ENCODE measurements around the gene TGFBR3L. TPM values are rescaled to one million over a fixed set of nuclear protein-coding genes. Genes with fewer than 3 reads are reported as not detected.
A peak's percentile ranks its signal among the peaks of the same experiment; 100 is the strongest.

TGFBR3L gene
- polyA plus RNA-seq, 3 donors: not detected

DNA sequence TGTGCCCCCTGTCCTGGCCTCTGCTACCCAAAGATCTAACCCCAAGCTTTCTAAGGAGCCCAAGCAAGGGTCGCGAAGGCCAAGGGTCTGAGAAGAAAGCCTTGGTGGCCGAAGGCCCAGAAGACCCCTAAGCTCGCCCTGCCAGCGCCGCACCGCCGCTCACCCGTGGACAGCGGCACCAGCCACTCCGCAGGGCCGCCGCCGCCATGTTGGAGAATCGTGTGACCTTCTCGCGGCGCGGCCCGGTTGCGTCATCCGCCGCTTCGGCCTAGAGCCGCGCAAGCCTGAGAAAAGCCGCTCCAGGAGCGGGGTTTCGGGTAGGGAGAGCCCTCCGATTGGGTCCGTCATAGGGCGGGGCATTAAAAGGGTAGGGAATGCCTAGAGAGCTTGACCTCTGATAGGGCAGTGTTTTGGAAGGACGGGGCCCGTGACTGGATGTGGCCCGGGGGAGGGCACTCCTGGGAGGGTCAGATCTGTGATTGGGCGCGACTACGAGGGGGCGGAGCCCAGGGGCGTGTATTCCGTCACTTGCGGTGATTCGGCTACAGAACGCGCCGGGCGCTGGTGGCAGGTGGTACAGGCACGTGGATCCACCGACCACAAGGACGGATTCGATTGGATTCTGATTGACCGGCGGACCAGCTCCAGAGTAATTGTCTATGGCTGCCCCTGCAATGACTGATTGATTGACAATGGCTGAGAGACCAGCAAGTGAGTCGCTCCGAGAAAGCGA lies 29.0 kb downstream of the TGFBR3L start, which contains the start of gene TIMM44:
TSS of gene TIMM44 (minus strand) at position 223 of the 733 bp plus-strand sequence. CDS start at position 208, 15 bp downstream.
- peaks cover 23% of the 10 kb centered on the region for H3K79me2 ChIP-seq (ENCODE audit: insufficient read depth, low read length)
- intact Hi-C loops (cut with micrococcal nuclease): loop anchor here (1.0 to 10.0 kb wide), 3 partner anchors 23 to 311 kb away; partner anchors contain the start of gene SNAPC2 (in 1 of the 2)
- peak within 1 kb of the TSS; percentile 93 for H2AFZ ChIP-seq (ENCODE audit: insufficient read depth, low read depth, low read length, poor library complexity, severe bottlenecking)

DNA sequence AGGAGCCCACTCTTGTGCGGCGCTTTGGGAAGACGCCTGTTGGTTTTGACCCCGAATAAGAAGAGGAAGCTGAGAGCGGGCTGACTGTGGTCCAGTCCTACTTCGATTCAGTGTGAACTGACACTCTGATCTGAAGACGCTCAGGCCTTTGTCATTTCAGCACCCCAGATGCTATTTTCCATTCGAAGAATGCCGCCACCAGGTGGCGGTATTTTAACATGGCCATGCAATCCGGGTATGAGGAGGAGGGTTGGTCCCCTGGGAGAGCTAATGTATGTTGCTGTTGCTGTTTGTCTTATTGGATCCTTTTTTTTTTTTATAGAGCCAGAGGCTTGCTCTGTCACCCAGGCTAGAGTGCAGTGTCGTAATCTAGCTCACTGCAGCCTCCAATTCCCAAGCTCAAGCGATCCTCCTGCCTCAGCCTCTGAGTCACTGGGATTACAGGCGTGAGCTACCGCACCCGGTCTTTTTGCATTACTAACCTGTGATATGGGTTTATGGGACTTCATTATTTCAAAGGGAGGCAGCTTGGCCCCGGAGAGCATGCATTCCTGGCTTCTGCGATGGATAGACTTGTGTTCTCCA lies 29.6 kb downstream of the TGFBR3L start:
- WGBS (ENCODE audit: insufficient coverage): 8% methylated on average over 12 of the region's 18 CpGs
- TF ChIP-seq, protein P1, sequence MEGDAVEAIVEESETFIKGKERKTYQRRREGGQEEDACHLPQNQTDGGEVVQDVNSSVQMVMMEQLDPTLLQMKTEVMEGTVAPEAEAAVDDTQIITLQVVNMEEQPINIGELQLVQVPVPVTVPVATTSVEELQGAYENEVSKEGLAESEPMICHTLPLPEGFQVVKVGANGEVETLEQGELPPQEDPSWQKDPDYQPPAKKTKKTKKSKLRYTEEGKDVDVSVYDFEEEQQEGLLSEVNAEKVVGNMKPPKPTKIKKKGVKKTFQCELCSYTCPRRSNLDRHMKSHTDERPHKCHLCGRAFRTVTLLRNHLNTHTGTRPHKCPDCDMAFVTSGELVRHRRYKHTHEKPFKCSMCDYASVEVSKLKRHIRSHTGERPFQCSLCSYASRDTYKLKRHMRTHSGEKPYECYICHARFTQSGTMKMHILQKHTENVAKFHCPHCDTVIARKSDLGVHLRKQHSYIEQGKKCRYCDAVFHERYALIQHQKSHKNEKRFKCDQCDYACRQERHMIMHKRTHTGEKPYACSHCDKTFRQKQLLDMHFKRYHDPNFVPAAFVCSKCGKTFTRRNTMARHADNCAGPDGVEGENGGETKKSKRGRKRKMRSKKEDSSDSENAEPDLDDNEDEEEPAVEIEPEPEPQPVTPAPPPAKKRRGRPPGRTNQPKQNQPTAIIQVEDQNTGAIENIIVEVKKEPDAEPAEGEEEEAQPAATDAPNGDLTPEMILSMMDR (IDR thresholded peaks at IDR 0.05): peak; percentile 94

More for the DNA sequence above, 29.0 kb downstream of the TGFBR3L start, which contains the start of gene TIMM44:
- H3K4me1 ChIP-seq (ENCODE audit: control insufficient read depth in 1 of 2, insufficient read depth in 2 of 2, low read length in 2 of 2): peaks cover 8 to 21% of the 10 kb centered on the region in 2 donors
- H3K4me2 ChIP-seq (replicated peaks; ENCODE audit: extremely low read depth, low read length, poor library complexity, severe bottlenecking): peak within 1 kb of the TSS; percentile 79
- TF ChIP-seq, protein P1 (IDR thresholded peaks at IDR 0.05): no peak
- WGBS (ENCODE audit: insufficient coverage): 0% methylated on average over 56 of the region's 56 CpGs
- H4K20me1 ChIP-seq (ENCODE audit: insufficient read depth, low read length): no peaks in the 10 kb centered on the region
- H3K36me3 Mint-ChIP-seq: peaks cover 15 to 24% of the 10 kb centered on the region in 2 donors
- H3K4me3 ChIP-seq (replicated peaks in 1 of 3; ENCODE audit: low read depth in 2 of 3, low read length in 3 of 3): peak within 1 kb of the TSS; percentile 44 to 84 (median 84)
- peak within 1 kb of the TSS; percentile 87 to 92 for H3K4me3 Mint-ChIP-seq
- H3K9ac ChIP-seq (ENCODE audit: insufficient read depth, low read length, poor library complexity, severe bottlenecking): peak within 1 kb of the TSS; percentile 89
- H3K27me3 ChIP-seq (ENCODE audit: control insufficient read depth in 2 of 2, insufficient read depth in 2 of 2, low read length in 2 of 2): no peaks in the 10 kb centered on the region
- H3K9me3 Mint-ChIP-seq: peaks cover 0 to 2% (median 0%) of the 10 kb centered on the region in 7 donors
- no peaks in the 10 kb centered on the region for H3K9me3 ChIP-seq (replicated peaks in 1 of 2; ENCODE audit: control insufficient read depth in 1 of 2, insufficient read depth in 1 of 2, low read length in 2 of 2)
- H3K27me3 Mint-ChIP-seq (ENCODE audit: low read depth in 3 of 3): peaks cover 0 to 3% (median 0%) of the 10 kb centered on the region in 3 donors
- H3K27ac ChIP-seq (ENCODE audit: low read depth in 1 of 2, low read length in 2 of 2): peak within 1 kb of the TSS; percentile 90 to 91
- H3K36me3 ChIP-seq (replicated peaks in 1 of 2; ENCODE audit: control insufficient read depth in 1 of 2, insufficient read depth in 2 of 2, low read length in 2 of 2): peaks cover 16 to 17% of the 10 kb centered on the region in 2 donors
- peaks cover 18% of the 10 kb centered on the region for H3K4me1 Mint-ChIP-seq
- peak; percentile 99 to 100 (median 99) for DNase-seq
- H3K27ac Mint-ChIP-seq: peak within 1 kb of the TSS; percentile 94 to 98 (median 97)

More for the DNA sequence above, 29.6 kb downstream of the TGFBR3L start:
- peak overlapping the region; percentile 87 to 92 for H3K4me3 Mint-ChIP-seq
- H3K4me3 ChIP-seq (replicated peaks in 1 of 3; ENCODE audit: low read depth in 2 of 3, low read length in 3 of 3): peak overlapping the region; percentile 44 to 84 (median 48)
- peak; percentile 84 to 85 (median 84) for DNase-seq
- intact Hi-C loops (cut with micrococcal nuclease): loop anchor here (2.0 to 10.0 kb wide), 2 partner anchors 59 to 311 kb away; no protein-coding TSS in a partner anchor
- peak overlapping the region; percentile 76 for H3K4me2 ChIP-seq (replicated peaks; ENCODE audit: extremely low read depth, low read length, poor library complexity, severe bottlenecking)
- H3K27ac Mint-ChIP-seq: peak overlapping the region; percentile 94 to 98 (median 97)
- peak overlapping the region; percentile 93 for H2AFZ ChIP-seq (ENCODE audit: insufficient read depth, low read depth, low read length, poor library complexity, severe bottlenecking)
- peaks cover 0 to 2% (median 0%) of the 10 kb centered on the region in 7 donors for H3K9me3 Mint-ChIP-seq
- H3K9me3 ChIP-seq (replicated peaks in 1 of 2; ENCODE audit: control insufficient read depth in 1 of 2, insufficient read depth in 1 of 2, low read length in 2 of 2): no peaks in the 10 kb centered on the region
- H3K79me2 ChIP-seq (ENCODE audit: insufficient read depth, low read length): peaks cover 23% of the 10 kb centered on the region
- no peaks in the 10 kb centered on the region for H3K27me3 ChIP-seq (ENCODE audit: control insufficient read depth in 2 of 2, insufficient read depth in 2 of 2, low read length in 2 of 2)
- H4K20me1 ChIP-seq (ENCODE audit: insufficient read depth, low read length): no peaks in the 10 kb centered on the region
- H3K27me3 Mint-ChIP-seq (ENCODE audit: low read depth in 3 of 3): peaks cover 0 to 3% (median 0%) of the 10 kb centered on the region in 3 donors
- peak overlapping the region; percentile 89 for H3K9ac ChIP-seq (ENCODE audit: insufficient read depth, low read length, poor library complexity, severe bottlenecking)
- peaks cover 8 to 21% of the 10 kb centered on the region in 2 donors for H3K4me1 ChIP-seq (ENCODE audit: control insufficient read depth in 1 of 2, insufficient read depth in 2 of 2, low read length in 2 of 2)
- H3K4me1 Mint-ChIP-seq: peaks cover 18% of the 10 kb centered on the region
- peaks cover 14 to 16% of the 10 kb centered on the region in 2 donors for H3K36me3 ChIP-seq (replicated peaks in 1 of 2; ENCODE audit: control insufficient read depth in 1 of 2, insufficient read depth in 2 of 2, low read length in 2 of 2)
- peaks cover 10 to 18% of the 10 kb centered on the region in 2 donors for H3K36me3 Mint-ChIP-seq
- peak overlapping the region; percentile 66 to 91 for H3K27ac ChIP-seq (ENCODE audit: low read depth in 1 of 2, low read length in 2 of 2)
